HepG2 (cell line): ENCODE measurements around the gene MAP3K2. TPM values are rescaled to one million over a fixed set of nuclear protein-coding genes. Genes with fewer than 3 reads are reported as not detected.

ENCODE experiments used
- ARID2 ChIP-seq: sonication (generic); formaldehyde crosslinking; IDR thresholded peaks from 2 replicates; pipeline ENCODE4 v1.8.1; 2022; ENCODE audit warnings: mild to moderate bottlenecking, missing genetic modification reagents, borderline replicate concordance
- ARNTL ChIP-seq: sonication (generic); formaldehyde crosslinking; IDR thresholded peaks from 2 replicates; pipeline ENCODE4 v1.4.0; 2020; ENCODE audit warnings: mild to moderate bottlenecking, missing genetic modification reagents
- ATF4 ChIP-seq, 2 experiments: fragments of 450-650 bp in 1 of 2; sonication (generic) in 1 of 2; formaldehyde crosslinking; IDR thresholded peaks; 2 replicates each; pipeline versions ENCODE4 v1.5.0 to v1.8.0; 2020 to 2022; ENCODE audit warnings: mild to moderate bottlenecking in 1 of 2, missing genetic modification reagents in 1 of 2
- CHD2 ChIP-seq: IDR thresholded peaks from 2 replicates; pipeline ENCODE4 v1.6.1; 2011; ENCODE audit warnings: low read depth, low read length, improper control_type of control experiment
- DNMT3B ChIP-seq: conservative IDR thresholded peaks from 2 replicates; pipeline ENCODE4 v1.6.1; 2016; ENCODE audit warnings: missing biosample characterization, control low read depth
- KDM3A ChIP-seq: IDR thresholded peaks from 2 replicates; pipeline ENCODE4 v1.6.1; 2018; ENCODE audit warnings: low read depth, missing compliant biosample characterization
- MXD1 ChIP-seq: sonication (generic); formaldehyde crosslinking; IDR thresholded peaks from 2 replicates; pipeline ENCODE4 v1.4.0; 2020; ENCODE audit warnings: mild to moderate bottlenecking, missing genetic modification reagents
- SMAD1 ChIP-seq: sonication (generic); formaldehyde crosslinking; IDR thresholded peaks from 2 replicates; pipeline ENCODE4 v1.4.0; 2020; ENCODE audit warnings: missing genetic modification reagents, low read depth, mild to moderate bottlenecking, borderline replicate concordance
- ZBTB20 ChIP-seq: sonication (generic); formaldehyde crosslinking; IDR thresholded peaks from 2 replicates; pipeline ENCODE4 v1.8.1; 2023; ENCODE audit warnings: missing genetic modification reagents, low read depth, mild to moderate bottlenecking, borderline replicate concordance
- ZBTB37 ChIP-seq: sonication (generic); formaldehyde crosslinking; IDR thresholded peaks from 2 replicates; pipeline ENCODE4 v1.4.0; 2020; ENCODE audit warnings: mild to moderate bottlenecking, missing genetic modification reagents
- ZFP90 ChIP-seq: sonication (generic); formaldehyde crosslinking; IDR thresholded peaks from 2 replicates; pipeline ENCODE4 v1.8.0; 2022; ENCODE audit warnings: missing genetic modification reagents, mild to moderate bottlenecking, inconsistent platforms, borderline replicate concordance
- ZNF256 ChIP-seq: sonication (generic); formaldehyde crosslinking; conservative IDR thresholded peaks from 2 replicates; pipeline ENCODE4 v1.4.0; 2020; ENCODE audit warnings: missing genetic modification reagents
- ZNF639 ChIP-seq: conservative IDR thresholded peaks from 2 replicates; pipeline ENCODE4 v1.6.1; 2018; ENCODE audit warnings: missing genetic modification reagents
- ZNF75D ChIP-seq: sonication (generic); formaldehyde crosslinking; IDR thresholded peaks from 2 replicates; pipeline ENCODE4 v1.8.1; 2023; ENCODE audit warnings: missing genetic modification reagents, mild to moderate bottlenecking, borderline replicate concordance
- ZNF850 ChIP-seq: sonication (generic); formaldehyde crosslinking; conservative IDR thresholded peaks from 2 replicates; pipeline ENCODE4 v1.9.0; 2021; ENCODE audit warnings: mild to moderate bottlenecking, missing genetic modification reagents
- polyA plus RNA-seq, 8 experiments: library from polyadenylated mRNA; depleted of rRNA in 3 of 8; stranded (reverse) in 7 of 8; unstranded in 1 of 8; fragments of >200 nt; fragmentation: Illumina TruSeq in 4 of 8; extraction: Trizol in 4 of 8; gene quantifications; 2 replicates each; pipeline versions ENCODE4 v1.2.1 to v1.2.3, GENCODE V29; 2011 to 2016; ENCODE audit warnings: low read depth in 4 of 8, missing spikeins in 1 of 8, mixed read lengths in 1 of 8; ENCODE audit not compliant: insufficient read depth in 1 of 8
- total RNA-seq, 5 experiments: library from RNA; depleted of rRNA; stranded (reverse); fragments of >200 nt; fragmentation: Illumina TruSeq; extraction: Trizol; gene quantifications; 2 replicates each; pipeline ENCODE4 v1.2.3, GENCODE V29; 2016; ENCODE audit warnings: low read depth in 1 of 5

The MAP3K2 gene
- total and polyA plus RNA-seq, 2 of the 13 experiments (the other 11 are each of a cell fraction or from before 2014, with no cell fraction given): 12.2 to 37.2 TPM

GRCh38 chr2:127386764-127387654, 766 bp downstream of the MAP3K2 start (continued):
- peak; percentile 86; the same call in 1 of the 2 replicates for TF ChIP-seq ZBTB37 (CRISPR knock-in tag)
- no peak for TF ChIP-seq ZNF850 (CRISPR knock-in tag)
- no peak for TF ChIP-seq ZNF75D (CRISPR knock-in tag)
- TF ChIP-seq ZNF639: peak; percentile 43; the same call in 1 of the 2 replicates
- no peak; a peak in 1 of 4 replicates for TF ChIP-seq ATF4 (CRISPR knock-in tag; IDR thresholded peaks at IDR 0.05)
- TF ChIP-seq CHD2: no peak
- no peak for TF ChIP-seq ZNF256 (CRISPR knock-in tag)
- no peak for TF ChIP-seq KDM3A (CRISPR knock-in tag)
- no peak for TF ChIP-seq ARID2 (CRISPR knock-in tag)
- no peak; the same call in 1 of the 2 replicates for TF ChIP-seq ARNTL (CRISPR knock-in tag)
- TF ChIP-seq MXD1: peak; percentile 15; the same call in 1 of the 2 replicates
- TF ChIP-seq SMAD1: 0 out of 2 replicates have a peak, but pooled peaks have one; percentile 77
- no peak for TF ChIP-seq ZBTB20 (CRISPR knock-in tag)
- peak; percentile 46; the same call in 1 of the 2 replicates for TF ChIP-seq ZFP90 (CRISPR knock-in tag)
- TF ChIP-seq DNMT3B (CRISPR knock-in tag): 0 out of 2 replicates have a peak, but pooled peaks have one; percentile 52
